ENCODE measurements around the gene PGAP6. TPM values are rescaled to one million over a fixed set of nuclear protein-coding genes. Genes with fewer than 3 reads are reported as not detected.
"Not testable (repeated sequence)": the region's sequence is repeated elsewhere in the genome, so short reads cannot be mapped to it uniquely, and the experiment has no call there.

PGAP6 gene
- total RNA-seq, 8 experiments from 2014 or later, result 19.2 to 82.1 (median 25.3) TPM

GRCh38 chr16:354971-355461 lies 26.8 kb downstream of the PGAP6 start:
- 80 to 100% (median 95%) methylated on average over 1 to 7 of the region's 10 CpGs; no CpG with 5 or more reads in 7 of the 10 experiments for WGBS, 10 experiments
- in situ Hi-C loops (cut with MboI; ENCODE audit: low pct_unique_long_range_greater_than_20kb in 2 of 9, low sequenced_read_pairs in 9 of 9, unreplicated experiment in 9 of 9), result no loop called here
- ATAC-seq (replicated peaks in 6 of 8), result no peak
- Histone ChIP-seq H3K27ac (no peak overlapping the region), H3K4me3 (no peak overlapping the region), H3K4me1 (replicated peaks in 1 of 2) (peaks cover 7 to 8% of the 10 kb centered on the region in 2 donors)

GRCh38 chr16:354291-354881 lies 27.4 kb downstream of the PGAP6 start:
- in situ Hi-C loops (cut with MboI; ENCODE audit: low pct_unique_long_range_greater_than_20kb in 2 of 9, low sequenced_read_pairs in 9 of 9, unreplicated experiment in 9 of 9), result no loop called here

GRCh38 chr16:353404-354290 lies 28.1 kb downstream of the PGAP6 start:
- ATAC-seq (replicated peaks in 6 of 8), result peak in 2 of 8 experiments; percentile 1 to 6
- Histone ChIP-seq H3K4me1 (replicated peaks in 1 of 2) (peaks cover 7 to 8% of the 10 kb centered on the region in 2 donors), H3K27ac (peak overlapping the region in 1 of 2 donors; percentile 26), H3K4me3 (peak overlapping the region; percentile 46 to 80 (median 75))
- 53 to 100% (median 88%) methylated on average over 1 to 7 of the region's 25 CpGs; no CpG with 5 or more reads in 6 of the 10 experiments for WGBS, 10 experiments
- in situ Hi-C loops (cut with MboI; ENCODE audit: low pct_unique_long_range_greater_than_20kb in 2 of 9, low sequenced_read_pairs in 9 of 9, unreplicated experiment in 9 of 9), result no loop called here

More at GRCh38 chr16:354291-354881, 27.4 kb downstream of the PGAP6 start:
- Histone ChIP-seq H3K4me1 (replicated peaks in 1 of 2) (peaks cover 7 to 8% of the 10 kb centered on the region in 2 donors), H3K27ac (no peak overlapping the region), H3K4me3 (no peak overlapping the region)
- no peak for ATAC-seq (replicated peaks in 6 of 8)
- WGBS, 10 experiments, result 80 to 96% (median 80%) methylated on average over 1 to 5 of the region's 12 CpGs; no CpG with 5 or more reads in 7 of the 10 experiments

GRCh38 chr16:352547-353403 lies 29.0 kb downstream of the PGAP6 start, which contains the start of gene AXIN1:
AXIN1 (minus strand) TSS chr16:352723; CDS start chr16:347025, 5,698 bp downstream.
- peak within 1 kb of the TSS; percentile 46 to 80 (median 75) for H3K4me3 ChIP-seq
- in situ Hi-C loops (cut with MboI; ENCODE audit: low pct_unique_long_range_greater_than_20kb in 2 of 9, low sequenced_read_pairs in 9 of 9, unreplicated experiment in 9 of 9), result no loop called here
- ATAC-seq (replicated peaks in 6 of 8), result peak; percentile 69 to 80 (median 78)
- no CpG with 5 or more reads among the region's 113 CpGs for WGBS, 10 experiments
- peaks cover 7 to 8% of the 10 kb centered on the region in 2 donors for H3K4me1 ChIP-seq (replicated peaks in 1 of 2)
- peak within 1 kb of the TSS; percentile 32 to 75 for H3K27ac ChIP-seq

GRCh38 chr16:351804-352520 lies 29.8 kb downstream of the PGAP6 start:
- in situ Hi-C loops (cut with MboI; ENCODE audit: low pct_unique_long_range_greater_than_20kb in 2 of 9, low sequenced_read_pairs in 9 of 9, unreplicated experiment in 9 of 9), result no loop called here

GRCh38 chr16:350203-350602 lies 31.6 kb downstream of the PGAP6 start:
- no peak for ATAC-seq (replicated peaks in 6 of 8)
- in situ Hi-C loops (cut with MboI; ENCODE audit: low pct_unique_long_range_greater_than_20kb in 2 of 9, low sequenced_read_pairs in 9 of 9, unreplicated experiment in 9 of 9), result no loop called here
- Histone ChIP-seq H3K4me3 (no peak overlapping the region), H3K4me1 (replicated peaks in 1 of 2) (peaks cover 7 to 8% of the 10 kb centered on the region in 2 donors), H3K27ac (no peak overlapping the region)
- WGBS, 10 experiments, result 64 to 100% (median 84%) methylated on average over 1 to 8 of the region's 8 CpGs; no CpG with 5 or more reads in 1 of the 10 experiments

More at GRCh38 chr16:351804-352520, 29.8 kb downstream of the PGAP6 start:
- peak; percentile 35 to 61 (median 42) for ATAC-seq (replicated peaks in 6 of 8)
- 0 to 18% methylated on average over 1 to 3 of the region's 95 CpGs; no CpG with 5 or more reads in 8 of the 10 experiments for WGBS, 10 experiments
- peaks cover 7 to 8% of the 10 kb centered on the region in 2 donors for H3K4me1 ChIP-seq (replicated peaks in 1 of 2)
- H3K27ac ChIP-seq, result peak overlapping the region; percentile 32 to 75
- H3K4me3 ChIP-seq, result peak overlapping the region; percentile 46 to 80 (median 75)

GRCh38 chr16:349211-349610 lies 32.6 kb downstream of the PGAP6 start:
- no peak for ATAC-seq (replicated peaks in 6 of 8)
- Histone ChIP-seq H3K27ac (peak overlapping the region in 1 of 2 donors; percentile 38), H3K4me3 (no peak overlapping the region), H3K4me1 (replicated peaks in 1 of 2) (peaks cover 7 to 8% of the 10 kb centered on the region in 2 donors)
- in situ Hi-C loops (cut with MboI; ENCODE audit: low pct_unique_long_range_greater_than_20kb in 2 of 9, low sequenced_read_pairs in 9 of 9, unreplicated experiment in 9 of 9), result no loop called here
- WGBS, 10 experiments, result 94 to 100% (median 98%) methylated on average over 1 to 7 of the region's 7 CpGs; no CpG with 5 or more reads in 6 of the 10 experiments

GRCh38 chr16:348495-348894 lies 33.3 kb downstream of the PGAP6 start:
- in situ Hi-C loops (cut with MboI; ENCODE audit: low pct_unique_long_range_greater_than_20kb in 2 of 9, low sequenced_read_pairs in 9 of 9, unreplicated experiment in 9 of 9); ATAC-seq (replicated peaks in 6 of 8); H3K27ac ChIP-seq; H3K4me3 ChIP-seq; H3K4me1 ChIP-seq (replicated peaks in 1 of 2): not testable (repeated sequence)
- WGBS, 10 experiments, result 60 to 100% (median 93%) methylated on average over 1 to 4 of the region's 10 CpGs; no CpG with 5 or more reads in 4 of the 10 experiments

- Histone ChIP-seq H3K27ac (no peak overlapping the region), H3K4me1 (replicated peaks in 1 of 2) (peaks cover 7 to 8% of the 10 kb centered on the region in 2 donors), H3K4me3 (no peak overlapping the region)
- no peak for ATAC-seq (replicated peaks in 6 of 8)
- in situ Hi-C loops (cut with MboI; ENCODE audit: low pct_unique_long_range_greater_than_20kb in 2 of 9, low sequenced_read_pairs in 9 of 9, unreplicated experiment in 9 of 9), result no loop called here
- 79 to 100% (median 100%) methylated on average over 1 to 6 of the region's 6 CpGs; no CpG with 5 or more reads in 3 of the 10 experiments for WGBS, 10 experiments
Observed at GRCh38 chr16:347203-347602, 34.6 kb downstream of the PGAP6 start.

GRCh38 chr16:346587-346986 lies 35.2 kb downstream of the PGAP6 start:
- H3K4me1 ChIP-seq (replicated peaks in 1 of 2), result peaks cover 7 to 8% of the 10 kb centered on the region in 2 donors
- H3K27ac ChIP-seq, result no peak overlapping the region
- ATAC-seq (replicated peaks in 6 of 8), result no peak
- 80 to 100% (median 93%) methylated on average over 1 to 7 of the region's 15 CpGs; no CpG with 5 or more reads in 3 of the 10 experiments for WGBS, 10 experiments
- in situ Hi-C loops (cut with MboI; ENCODE audit: low pct_unique_long_range_greater_than_20kb in 2 of 9, low sequenced_read_pairs in 9 of 9, unreplicated experiment in 9 of 9), result no loop called here
- H3K4me3 ChIP-seq, result no peak overlapping the region

- 92 to 100% (median 97%) methylated on average over 2 to 10 of the region's 11 CpGs; no CpG with 5 or more reads in 2 of the 10 experiments for WGBS, 10 experiments
- in situ Hi-C loops (cut with MboI; ENCODE audit: low pct_unique_long_range_greater_than_20kb in 2 of 9, low sequenced_read_pairs in 9 of 9, unreplicated experiment in 9 of 9), result no loop called here
- no peak for ATAC-seq (replicated peaks in 6 of 8)
- H3K4me3 ChIP-seq, result no peak overlapping the region
- no peak overlapping the region for H3K27ac ChIP-seq
- H3K4me1 ChIP-seq (replicated peaks in 1 of 2), result peaks cover 0 to 2% of the 10 kb centered on the region in 2 donors
Observed at GRCh38 chr16:345772-346171, 36.0 kb downstream of the PGAP6 start.

All from motor neuron (in vitro differentiated cells).